ENCODE results near the gene LSM14A.
"Not testable (repeated sequence)": the region's sequence is repeated elsewhere in the genome, so short reads cannot be mapped to it uniquely, and the experiment has no call there.

LSM14A gene

GRCh38 chr19:34159541-34159940 is 12.8 kb upstream of the LSM14A start:
- not testable (repeated sequence) for DNase-seq (ENCODE audit: low spot score)

GRCh38 chr19:34161902-34162301 is 10.4 kb upstream of the LSM14A start:
- DNase-seq (ENCODE audit: low spot score) = not testable (repeated sequence)

- DNase-seq (ENCODE audit: low spot score) = no peak
These were observed 7.0 kb upstream of the LSM14A start for GRCh38 chr19:34165295-34165738.

GRCh38 chr19:34169475-34170199 is 2.7 kb upstream of the LSM14A start:
- not testable (repeated sequence) for DNase-seq (ENCODE audit: low spot score)

GRCh38 chr19:34171539-34171876 is 796 bp upstream of the LSM14A start:
- DNase-seq (ENCODE audit: low spot score) = peak; percentile 73

GRCh38 chr19:34172661-34173192 is 423 bp downstream of the LSM14A start:
- DNase-seq (ENCODE audit: low spot score) = no peak

- peak; percentile 62 for DNase-seq (ENCODE audit: low spot score)
These were observed 1.1 kb downstream of the LSM14A start for GRCh38 chr19:34173193-34173956.

- DNase-seq (ENCODE audit: low spot score) = not testable (repeated sequence)
These were observed 2.9 kb downstream of the LSM14A start for GRCh38 chr19:34175173-34175572.

GRCh38 chr19:34176581-34176980 is 4.3 kb downstream of the LSM14A start:
- no peak for DNase-seq (ENCODE audit: low spot score)

- DNase-seq (ENCODE audit: low spot score) = no peak
These were observed 5.9 kb downstream of the LSM14A start for GRCh38 chr19:34178274-34178610.

- DNase-seq (ENCODE audit: low spot score) = no peak
These were observed 6.8 kb downstream of the LSM14A start for GRCh38 chr19:34179066-34179465.

- DNase-seq (ENCODE audit: low spot score) = no peak
These were observed 8.0 kb downstream of the LSM14A start for GRCh38 chr19:34180273-34180672.

GRCh38 chr19:34180709-34181108 is 8.4 kb downstream of the LSM14A start:
- DNase-seq (ENCODE audit: low spot score) = no peak

- DNase-seq (ENCODE audit: low spot score) = no peak
These were observed 9.0 kb downstream of the LSM14A start for GRCh38 chr19:34181111-34181864.

- no peak for DNase-seq (ENCODE audit: low spot score)
These were observed 9.8 kb downstream of the LSM14A start for GRCh38 chr19:34182125-34182524.

GRCh38 chr19:34184880-34185491 is 12.7 kb downstream of the LSM14A start:
- peak; percentile 54 for DNase-seq (ENCODE audit: low spot score)

GRCh38 chr19:34186205-34186604 is 13.9 kb downstream of the LSM14A start:
- DNase-seq (ENCODE audit: low spot score) = no peak

- DNase-seq (ENCODE audit: low spot score) = no peak
These were observed 14.7 kb downstream of the LSM14A start for GRCh38 chr19:34187011-34187410.

GRCh38 chr19:34188408-34188807 is 16.1 kb downstream of the LSM14A start:
- no peak for DNase-seq (ENCODE audit: low spot score)

GRCh38 chr19:34189199-34189916 is 17.1 kb downstream of the LSM14A start:
- DNase-seq (ENCODE audit: low spot score) = no peak

GRCh38 chr19:34189917-34190425 is 17.7 kb downstream of the LSM14A start:
- no peak for DNase-seq (ENCODE audit: low spot score)

All from NAMALWA (cell line).